Activated naive CD8-positive, alpha-beta T cell treated with anti-CD3 and anti-CD28 coated beads, Interleukin-2, amount 10 ng/mL, durations not matched to agents 7 days and 5 days (primary cell): ENCODE measurements around the gene SRP72. TPM values are rescaled to one million over a fixed set of nuclear protein-coding genes. Genes with fewer than 3 reads are reported as not detected.
A peak's percentile ranks its signal among the peaks of the same experiment; 100 is the strongest.

ENCODE experiments used
- ATAC-seq: fragments of 150-1000 bp; cut with Tn5 transposase; one replicate; pipeline ENCODE4 v1.10.0; 2021; ENCODE audit warnings: low read depth, moderate library complexity
- POLR2A ChIA-PET: fragments of 350-600 bp; sonication (Branson Sonifier 250); formaldehyde crosslinking; loops from one replicate; lab custom pipeline; 2021; ENCODE audit warnings: antibody characterized with exemption; lab: Charles Lee
- DNase-seq: peaks from one replicate; pipeline ENCODE4 v3.0.0; 2021
- H3K27ac Mint-ChIP-seq: one replicate; pipeline ENCODE4 v1.8.0; 2022; ENCODE audit warnings: mild to moderate bottlenecking, mixed read lengths
- H3K27me3 Mint-ChIP-seq: one replicate; pipeline ENCODE4 v1.8.0; 2022; ENCODE audit warnings: mild to moderate bottlenecking, moderate library complexity, mixed read lengths
- H3K36me3 Mint-ChIP-seq: one replicate; pipeline ENCODE4 v1.8.0; 2021; ENCODE audit warnings: mild to moderate bottlenecking, mixed read lengths
- H3K4me1 Mint-ChIP-seq: one replicate; pipeline ENCODE4 v1.8.0; 2021; ENCODE audit warnings: mixed read lengths
- H3K4me3 Mint-ChIP-seq: one replicate; pipeline ENCODE4 v1.8.0; 2022; ENCODE audit warnings: mild to moderate bottlenecking, moderate library complexity, mixed read lengths
- H3K9me3 Mint-ChIP-seq: one replicate; pipeline ENCODE4 v1.8.0; 2021; ENCODE audit warnings: mixed read lengths
- total RNA-seq, 2 experiments: library from RNA; stranded (reverse); gene quantifications; one replicate each; pipeline ENCODE4 v1.2.3, GENCODE V29; 2021

The SRP72 gene
- total RNA-seq, 2 experiments from 2014 or later, result 123 to 124 TPM

- H3K36me3 Mint-ChIP-seq, result peaks cover 14% of the 10 kb centered on the region
- H3K27me3 Mint-ChIP-seq, result no peaks in the 10 kb centered on the region
- H3K4me3 Mint-ChIP-seq, result peak overlapping the region; percentile 94
- ATAC-seq, result peak; percentile 43
- H3K9me3 Mint-ChIP-seq, result no peaks in the 10 kb centered on the region
- DNase-seq, result no peak
- H3K4me1 Mint-ChIP-seq, result peaks cover 44% of the 10 kb centered on the region
- POLR2A ChIA-PET, result interaction anchor here (0.8 to 3.8 kb wide), 7 partner anchors 9 to 511 kb away, joined by 3 to 38 read pairs (median 4); partner anchors contain the start of genes AASDH, NOA1, PAICS and POLR2B
- peak overlapping the region; percentile 96 for H3K27ac Mint-ChIP-seq
These were observed 643 bp downstream of the SRP72 start for GRCh38 chr4:56468097-56468422.

GRCh38 chr4:56469489-56470210 lies 2.2 kb downstream of the SRP72 start:
- DNase-seq, result no peak
- Mint-ChIP-seq H3K4me1 (peaks cover 39% of the 10 kb centered on the region), H3K9me3 (no peaks in the 10 kb centered on the region), H3K27ac (peak overlapping the region; percentile 68), H3K4me3 (peak overlapping the region; percentile 76), H3K27me3 (no peaks in the 10 kb centered on the region), H3K36me3 (peaks cover 19% of the 10 kb centered on the region)
- no peak for ATAC-seq
- POLR2A ChIA-PET, result interaction anchor here (1.4 to 3.8 kb wide), 3 partner anchors 10 to 83 kb away, joined by 4 to 38 read pairs (median 8); partner anchors contain the start of genes AASDH, PAICS and PPAT

GRCh38 chr4:56475917-56476316 lies 8.5 kb downstream of the SRP72 start:
- no peaks in the 10 kb centered on the region for H3K27me3 Mint-ChIP-seq
- POLR2A ChIA-PET, result no interaction called here
- peaks cover 22% of the 10 kb centered on the region for H3K36me3 Mint-ChIP-seq
- peaks cover 3% of the 10 kb centered on the region for H3K4me1 Mint-ChIP-seq
- H3K4me3 Mint-ChIP-seq, result no peak overlapping the region
- no peak for DNase-seq
- H3K9me3 Mint-ChIP-seq, result no peaks in the 10 kb centered on the region
- no peak overlapping the region for H3K27ac Mint-ChIP-seq
- no peak for ATAC-seq

GRCh38 chr4:56477192-56477702 lies 9.8 kb downstream of the SRP72 start:
- no peak overlapping the region for H3K4me3 Mint-ChIP-seq
- no peaks in the 10 kb centered on the region for H3K9me3 Mint-ChIP-seq
- peaks cover 2% of the 10 kb centered on the region for H3K4me1 Mint-ChIP-seq
- peaks cover 22% of the 10 kb centered on the region for H3K36me3 Mint-ChIP-seq
- no peaks in the 10 kb centered on the region for H3K27me3 Mint-ChIP-seq
- DNase-seq (no peak), ATAC-seq (no peak)
- POLR2A ChIA-PET, result no interaction called here
- no peak overlapping the region for H3K27ac Mint-ChIP-seq

- H3K36me3 Mint-ChIP-seq, result peaks cover 14% of the 10 kb centered on the region
- H3K27me3 Mint-ChIP-seq, result no peaks in the 10 kb centered on the region
- ATAC-seq (no peak), DNase-seq (no peak)
- H3K9me3 Mint-ChIP-seq, result no peaks in the 10 kb centered on the region
- POLR2A ChIA-PET, result interaction anchor here (0.8 kb wide), 1 partner anchor 427 kb away, joined by 10 read pairs; no protein-coding TSS in a partner anchor
- H3K27ac Mint-ChIP-seq, result no peak overlapping the region
- H3K4me3 Mint-ChIP-seq, result no peak overlapping the region
- H3K4me1 Mint-ChIP-seq, result no peaks in the 10 kb centered on the region
These were observed 13.3 kb downstream of the SRP72 start for GRCh38 chr4:56480691-56481090.

- ATAC-seq, result no peak
- Mint-ChIP-seq H3K27me3 (no peaks in the 10 kb centered on the region), H3K36me3 (peaks cover 35% of the 10 kb centered on the region), H3K9me3 (no peaks in the 10 kb centered on the region), H3K4me1 (no peaks in the 10 kb centered on the region), H3K27ac (no peak overlapping the region), H3K4me3 (no peak overlapping the region)
- POLR2A ChIA-PET, result no interaction called here
- DNase-seq, result no peak
These were observed 28.8 kb downstream of the SRP72 start for GRCh38 chr4:56496241-56496640.

- peaks cover 10% of the 10 kb centered on the region for H3K4me1 Mint-ChIP-seq
- H3K9me3 Mint-ChIP-seq, result no peaks in the 10 kb centered on the region
- DNase-seq, result peak; percentile 77
- peak within 1 kb of the TSS; percentile 95 for H3K4me3 Mint-ChIP-seq
- H3K27ac Mint-ChIP-seq, result peak within 1 kb of the TSS; percentile 86
- H3K27me3 Mint-ChIP-seq, result peaks cover 13% of the 10 kb centered on the region
- POLR2A ChIA-PET, result no interaction called here
- peak; percentile 94 for ATAC-seq
- peaks cover 16% of the 10 kb centered on the region for H3K36me3 Mint-ChIP-seq
These were observed 38.1 kb downstream of the SRP72 start, which contains the start of gene ARL9 for GRCh38 chr4:56505269-56506130. Gene ARL9, plus strand, starts transcription at chr4:56505791. Its CDS starts 72 bp downstream, at chr4:56505863.

GRCh38 chr4:56511098-56511497 lies 43.7 kb downstream of the SRP72 start:
- Mint-ChIP-seq H3K4me3 (no peak overlapping the region), H3K9me3 (no peaks in the 10 kb centered on the region), H3K27ac (no peak overlapping the region), H3K27me3 (peaks cover 14% of the 10 kb centered on the region), H3K4me1 (peaks cover 5% of the 10 kb centered on the region), H3K36me3 (no peaks in the 10 kb centered on the region)
- POLR2A ChIA-PET, result no interaction called here
- ATAC-seq (no peak), DNase-seq (no peak)

GRCh38 chr4:56512166-56512565 lies 44.7 kb downstream of the SRP72 start:
- no peak overlapping the region for H3K4me3 Mint-ChIP-seq
- POLR2A ChIA-PET, result no interaction called here
- no peak for ATAC-seq
- H3K4me1 Mint-ChIP-seq, result no peaks in the 10 kb centered on the region
- H3K27ac Mint-ChIP-seq, result no peak overlapping the region
- peaks cover 15% of the 10 kb centered on the region for H3K27me3 Mint-ChIP-seq
- DNase-seq, result no peak
- H3K36me3 Mint-ChIP-seq, result no peaks in the 10 kb centered on the region
- H3K9me3 Mint-ChIP-seq, result no peaks in the 10 kb centered on the region

GRCh38 chr4:56513517-56513916 lies 46.1 kb downstream of the SRP72 start:
- Mint-ChIP-seq H3K36me3 (no peaks in the 10 kb centered on the region), H3K4me1 (no peaks in the 10 kb centered on the region), H3K9me3 (no peaks in the 10 kb centered on the region), H3K27me3 (peaks cover 18% of the 10 kb centered on the region), H3K4me3 (no peak overlapping the region), H3K27ac (no peak overlapping the region)
- no peak for ATAC-seq
- DNase-seq, result no peak
- POLR2A ChIA-PET, result no interaction called here

- DNase-seq, result peak; percentile 81
- POLR2A ChIA-PET, result interaction anchor here (0.5 kb wide), 1 partner anchor 81 kb away, joined by 3 read pairs; no protein-coding TSS in a partner anchor
- Mint-ChIP-seq H3K4me1 (peaks cover 1% of the 10 kb centered on the region), H3K4me3 (no peak overlapping the region), H3K27ac (no peak overlapping the region), H3K36me3 (no peaks in the 10 kb centered on the region), H3K27me3 (peaks cover 12% of the 10 kb centered on the region), H3K9me3 (no peaks in the 10 kb centered on the region)
- ATAC-seq, result peak; percentile 95
These were observed 63.1 kb downstream of the SRP72 start for GRCh38 chr4:56530269-56531148.

GRCh38 chr4:56531149-56531770 lies 63.8 kb downstream of the SRP72 start:
- Mint-ChIP-seq H3K36me3 (no peaks in the 10 kb centered on the region), H3K4me1 (peaks cover 1% of the 10 kb centered on the region), H3K27me3 (peaks cover 9% of the 10 kb centered on the region), H3K4me3 (no peak overlapping the region), H3K9me3 (no peaks in the 10 kb centered on the region), H3K27ac (no peak overlapping the region)
- no peak for DNase-seq
- POLR2A ChIA-PET, result interaction anchor here (0.5 kb wide), 1 partner anchor 12 kb away, joined by 3 read pairs; no protein-coding TSS in a partner anchor
- ATAC-seq, result no peak
